Activated T-helper 1 cell treated with anti-CD3 and anti-CD28 coated beads, Interleukin-2, amount 50 U/mL, for 16 hours (primary cell): ENCODE results near the gene GTF2F2.

Experiments
- DNase-seq, 2 donors: peaks; one replicate each; pipeline ENCODE4 v3.0.0-alpha.2; 2020; ENCODE audit warnings: low read depth in 1 of 2, low spot score in 1 of 2

Gene GTF2F2

DNA sequence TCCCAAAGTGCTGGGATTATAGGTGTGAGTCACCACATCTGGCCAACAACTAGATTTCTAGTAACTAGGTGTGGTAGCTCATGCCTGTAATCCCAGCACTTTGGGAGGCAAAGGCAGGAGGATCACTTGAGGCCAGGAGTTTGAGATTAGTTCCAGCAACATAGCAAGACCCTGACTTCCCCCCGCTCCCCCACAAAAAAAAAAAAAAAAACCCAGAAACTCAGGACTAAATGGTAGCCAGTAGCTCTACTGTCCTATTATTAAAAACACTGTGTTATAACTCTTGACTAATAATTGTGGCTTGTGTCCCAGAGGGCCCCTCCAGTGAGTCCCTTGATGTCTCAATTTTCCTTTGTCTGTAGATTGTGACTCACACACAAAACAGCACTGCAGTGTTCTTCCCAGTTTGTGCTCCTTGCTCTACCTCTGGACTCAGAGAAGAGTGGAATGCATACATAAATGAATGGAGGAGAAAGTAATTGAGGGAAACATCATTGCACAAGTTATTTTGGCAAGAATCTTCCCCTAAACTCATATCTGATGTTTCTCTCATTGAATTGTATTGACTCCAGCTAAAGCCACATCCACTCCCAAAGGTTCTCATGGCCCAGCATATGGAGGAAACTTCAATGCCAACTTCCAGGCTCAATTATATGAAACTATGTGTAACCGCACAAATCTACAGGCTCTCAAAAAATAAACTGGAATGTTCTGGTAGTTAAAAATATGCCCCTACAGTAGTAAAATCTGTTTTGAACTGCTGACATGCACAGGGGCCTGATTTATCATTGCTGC, 211.9 kb downstream of the GTF2F2 start:
- DNase-seq = no peak

DNA sequence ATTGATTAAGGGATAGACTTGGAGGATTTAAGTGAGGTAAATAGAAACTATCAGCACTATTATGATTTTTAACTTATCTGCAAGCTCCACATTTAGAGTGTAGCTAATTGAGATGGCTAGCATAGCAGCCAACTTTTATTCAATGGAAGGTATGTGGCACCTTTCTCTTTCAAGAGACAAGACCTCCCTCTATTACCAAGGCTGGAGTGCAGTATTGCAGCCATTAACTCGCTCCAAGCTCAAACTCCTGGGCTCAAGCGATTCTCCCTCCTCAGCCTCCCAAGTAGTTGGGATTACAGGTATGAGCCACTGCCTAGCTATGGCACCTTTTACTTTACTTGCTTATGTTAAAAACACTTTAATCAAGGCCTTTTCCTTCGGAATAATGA, 212.5 kb downstream of the GTF2F2 start:
- DNase-seq = no peak

DNA sequence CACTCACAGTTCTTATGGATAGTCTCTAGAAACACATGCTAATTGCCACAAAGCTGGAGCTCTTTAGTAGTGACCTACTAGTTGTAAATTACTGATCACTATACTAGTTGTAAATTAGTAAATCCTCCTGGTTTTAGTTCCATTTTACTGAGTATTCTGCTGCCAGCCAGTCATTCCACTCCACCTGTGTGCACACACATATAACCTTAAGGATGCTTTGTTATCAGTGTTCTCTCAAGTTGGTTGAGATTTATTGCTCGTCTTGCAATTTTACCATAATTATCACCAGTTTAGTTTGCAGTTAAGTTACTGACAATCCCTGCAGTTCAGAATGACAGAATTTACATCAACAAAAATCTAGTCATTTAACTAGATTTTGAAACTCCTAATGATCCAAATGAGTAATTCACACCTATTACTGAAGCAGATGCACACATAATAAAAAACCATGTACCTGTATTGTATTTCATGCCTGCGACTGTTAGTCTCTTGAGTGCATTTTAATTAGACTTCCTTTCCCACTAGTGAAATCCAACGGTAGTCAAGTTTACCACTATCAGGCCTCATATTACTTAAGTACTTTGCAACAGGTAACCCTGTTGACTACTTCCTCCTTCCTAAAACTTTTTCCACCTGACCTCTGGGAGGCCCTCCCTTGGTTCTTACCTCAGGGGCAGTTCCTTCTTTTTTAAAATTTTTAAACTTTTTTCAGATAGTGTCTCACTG, 213.1 kb downstream of the GTF2F2 start:
- DNase-seq = no peak
